T-cell (primary cell): ENCODE measurements around the gene LPO. TPM values are rescaled to one million over a fixed set of nuclear protein-coding genes. Genes with fewer than 3 reads are reported as not detected.

ENCODE experiments used
- ATAC-seq, 4 experiments: fragments of 200-7000 bp in 3 of 4; fragments of 150-1000 bp in 1 of 4; cut with Tn5 transposase; replicated peaks in 1 of 4; 1 replicate in 3 of 4; 2 replicates in 1 of 4; pipeline ENCODE4 v1.10.0; 2021; ENCODE audit warnings: moderate library complexity in 3 of 4, mild to moderate bottlenecking in 2 of 4, moderate number of reproducible peaks in 1 of 4
- CTCF ChIA-PET, 2 donors: fragments of 300-600 bp; sonication (Branson Sonifier 250); formaldehyde crosslinking; loops; one replicate each; lab custom pipeline; 2022; ENCODE audit warnings: antibody characterized with exemption in 2 of 2; lab: Charles Lee
- POLR2A ChIA-PET, 2 donors: fragments of 300-600 bp; sonication (Branson Sonifier 250); formaldehyde crosslinking; loops; one replicate each; lab custom pipeline; 2022; ENCODE audit warnings: antibody characterized with exemption in 2 of 2; lab: Charles Lee
- DNase-seq, 35 experiments: peaks; one replicate each; pipeline versions ENCODE4 v3.0.0 to v3.0.0-alpha.2; 2013 to 2023
- H3K27ac ChIP-seq: one replicate; pipeline ENCODE4 v1.5.1; 2013; ENCODE audit warnings: low read length
- H3K27me3 ChIP-seq, 2 experiments: replicated peaks in 1 of 2; 1 replicate in 1 of 2; 2 replicates in 1 of 2; pipeline versions ENCODE4 v1.6.1 to v1.7.0; 2013; ENCODE audit warnings: low read length in 1 of 2, mixed read lengths in 1 of 2; ENCODE audit not compliant: control insufficient read depth in 2 of 2, insufficient read depth in 2 of 2; ENCODE audit errors: extremely low read depth in 1 of 2
- H3K36me3 ChIP-seq, 2 donors: 1 replicate in 1 of 2; 2 replicates in 1 of 2; pipeline versions ENCODE4 v1.6.1 to v1.7.0; 2013; ENCODE audit warnings: low read length in 1 of 2; ENCODE audit not compliant: control insufficient read depth in 2 of 2, insufficient read depth in 1 of 2; ENCODE audit errors: extremely low read depth in 1 of 2
- H3K4me1 ChIP-seq, 2 experiments: 1 replicate in 1 of 2; 2 replicates in 1 of 2; pipeline versions ENCODE4 v1.6.1 to v1.7.0; 2013; ENCODE audit warnings: low read length in 2 of 2, mixed read lengths in 1 of 2; ENCODE audit not compliant: insufficient read depth in 2 of 2, control insufficient read depth in 1 of 2; ENCODE audit errors: extremely low read depth in 1 of 2
- H3K4me3 ChIP-seq, 2 donors: 1 replicate in 1 of 2; 2 replicates in 1 of 2; pipeline versions ENCODE4 v1.5.1 to v1.7.0; 2013; ENCODE audit warnings: mild to moderate bottlenecking in 2 of 2, low read length in 1 of 2, moderate library complexity in 1 of 2; ENCODE audit not compliant: control insufficient read depth in 1 of 2; ENCODE audit errors: extremely low read depth in 1 of 2
- H3K9me3 ChIP-seq: 2 replicates; pipeline ENCODE4 v1.7.0; 2013
- H3K27ac Mint-ChIP-seq, 2 donors: one replicate each; pipeline ENCODE4 v1.8.0; 2020 to 2021; ENCODE audit warnings: mild to moderate bottlenecking in 2 of 2, mixed read lengths in 2 of 2
- H3K27me3 Mint-ChIP-seq, 2 donors: one replicate each; pipeline ENCODE4 v1.8.0; 2021 to 2022; ENCODE audit warnings: mixed read lengths in 2 of 2
- H3K36me3 Mint-ChIP-seq: one replicate; pipeline ENCODE4 v1.8.0; 2021; ENCODE audit warnings: mixed read lengths
- H3K4me1 Mint-ChIP-seq, 3 donors: one replicate each; pipeline ENCODE4 v1.8.0; 2020 to 2022; ENCODE audit warnings: mixed read lengths in 3 of 3, mild to moderate bottlenecking in 1 of 3
- H3K4me3 Mint-ChIP-seq, 3 donors: one replicate each; pipeline ENCODE4 v1.8.0; 2020 to 2022; ENCODE audit warnings: mild to moderate bottlenecking in 3 of 3, mixed read lengths in 3 of 3, moderate library complexity in 3 of 3
- H3K9me3 Mint-ChIP-seq, 3 donors: one replicate each; pipeline ENCODE4 v1.8.0; 2020 to 2022; ENCODE audit warnings: mixed read lengths in 3 of 3
- WGBS: methylation state at CpG from one replicate; pipeline ENCODE4 v1.1.5; 2013; ENCODE audit warnings: missing lambda C conversion rate; ENCODE audit not compliant: insufficient coverage; 5-methylcytosine and 5-hydroxymethylcytosine counted together
- total RNA-seq, 35 experiments: library from RNA in 6 of 35; stranded (reverse) in 6 of 35; fragments of 120-200 nt in 1 of 35; gene quantifications; one replicate each; pipeline versions ENCODE4 v1.2.1 to v1.2.4 and lab custom pipeline; 2013 to 2026

LPO gene
- total RNA-seq, 5 donors from 2014 or later (not counting 1 experiment from before 2014, with no cell fraction given), result not detected

GRCh38 chr17:58309918-58310259 is 71.5 kb downstream of the LPO start:
- CTCF ChIA-PET, result no interaction called here
- no peak for DNase-seq
- Mint-ChIP-seq H3K4me3 (no peak overlapping the region), H3K9me3 (no peaks in the 10 kb centered on the region), H3K4me1 (no peaks in the 10 kb centered on the region), H3K27me3 (no peaks in the 10 kb centered on the region), H3K27ac (no peak overlapping the region), H3K36me3 (peaks cover 8% of the 10 kb centered on the region)
- H3K9me3 ChIP-seq, result no peaks in the 10 kb centered on the region
- H3K36me3 ChIP-seq, result peaks cover 0 to 39% of the 10 kb centered on the region in 2 donors
- no peak overlapping the region for H3K27ac ChIP-seq
- H3K4me3 ChIP-seq, result no peak overlapping the region
- no peak for ATAC-seq
- no peaks in the 10 kb centered on the region for H3K27me3 ChIP-seq
- 92% methylated on average over 4 of the region's 5 CpGs for WGBS
- POLR2A ChIA-PET, result no interaction called here
- peaks cover 0 to under 1% of the 10 kb centered on the region in 2 experiments for H3K4me1 ChIP-seq

- no peaks in the 10 kb centered on the region for H3K4me1 Mint-ChIP-seq
- H3K9me3 ChIP-seq, result no peaks in the 10 kb centered on the region
- no peak overlapping the region for H3K27ac Mint-ChIP-seq
- H3K4me3 Mint-ChIP-seq, result no peak overlapping the region
- no peak overlapping the region for H3K27ac ChIP-seq
- ChIA-PET CTCF (interaction anchor here in 1 of 2 donors (0.6 kb wide), 1 partner anchor 69 kb away, joined by 3 read pairs; no protein-coding TSS in a partner anchor), POLR2A (no interaction called here)
- H3K36me3 ChIP-seq, result peaks cover 0 to 45% of the 10 kb centered on the region in 2 donors
- H3K36me3 Mint-ChIP-seq, result peaks cover 8% of the 10 kb centered on the region
- no peak overlapping the region for H3K4me3 ChIP-seq
- no peaks in the 10 kb centered on the region for H3K9me3 Mint-ChIP-seq
- H3K4me1 ChIP-seq, result no peaks in the 10 kb centered on the region
- DNase-seq (no peak), ATAC-seq (no peak)
- H3K27me3 Mint-ChIP-seq, result no peaks in the 10 kb centered on the region
- no peaks in the 10 kb centered on the region for H3K27me3 ChIP-seq
- 99% methylated on average over 20 of the region's 23 CpGs for WGBS
Measured at GRCh38 chr17:58310511-58311428, 72.4 kb downstream of the LPO start.

GRCh38 chr17:58311429-58311894 is 73.1 kb downstream of the LPO start:
- 99% methylated on average over 9 of the region's 9 CpGs for WGBS
- Histone ChIP-seq H3K4me3 (no peak overlapping the region), H3K36me3 (peaks cover 0 to 52% of the 10 kb centered on the region in 2 donors), H3K27ac (no peak overlapping the region), H3K27me3 (no peaks in the 10 kb centered on the region), H3K4me1 (no peaks in the 10 kb centered on the region), H3K9me3 (no peaks in the 10 kb centered on the region)
- CTCF ChIA-PET, result interaction anchor here in 1 of 2 donors (0.6 kb wide), 1 partner anchor 69 kb away, joined by 3 read pairs; no protein-coding TSS in a partner anchor
- no peak overlapping the region for H3K27ac Mint-ChIP-seq
- POLR2A ChIA-PET, result no interaction called here
- no peak overlapping the region for H3K4me3 Mint-ChIP-seq
- DNase-seq (no peak), ATAC-seq (no peak)
- H3K4me1 Mint-ChIP-seq, result no peaks in the 10 kb centered on the region
- no peaks in the 10 kb centered on the region for H3K27me3 Mint-ChIP-seq
- H3K36me3 Mint-ChIP-seq, result peaks cover 8% of the 10 kb centered on the region
- H3K9me3 Mint-ChIP-seq, result no peaks in the 10 kb centered on the region

GRCh38 chr17:58312021-58312630 is 73.7 kb downstream of the LPO start:
- H3K36me3 Mint-ChIP-seq, result peaks cover 8% of the 10 kb centered on the region
- H3K27ac ChIP-seq, result no peak overlapping the region
- peaks cover 0 to 48% of the 10 kb centered on the region in 2 donors for H3K36me3 ChIP-seq
- H3K27ac Mint-ChIP-seq, result no peak overlapping the region
- peaks cover 0 to 1% (median 1%) of the 10 kb centered on the region in 3 donors for H3K4me1 Mint-ChIP-seq
- H3K4me3 Mint-ChIP-seq, result no peak overlapping the region
- no peaks in the 10 kb centered on the region for H3K27me3 Mint-ChIP-seq
- CTCF ChIA-PET, result interaction anchor here (0.6 to 7.8 kb wide), 3 partner anchors 31 to 157 kb away, joined by 4 to 191 read pairs (median 5); partner anchors contain the start of gene RNF43 (in 1 of the 2)
- no peak overlapping the region for H3K4me3 ChIP-seq
- DNase-seq, result no peak
- no peak for ATAC-seq
- POLR2A ChIA-PET, result no interaction called here
- peaks cover 0 to 3% of the 10 kb centered on the region in 2 experiments for H3K4me1 ChIP-seq
- no peaks in the 10 kb centered on the region for H3K9me3 Mint-ChIP-seq
- no peaks in the 10 kb centered on the region for H3K27me3 ChIP-seq
- H3K9me3 ChIP-seq, result no peaks in the 10 kb centered on the region
- WGBS, result 98% methylated on average over 18 of the region's 23 CpGs

GRCh38 chr17:58312829-58313228 is 74.4 kb downstream of the LPO start:
- ATAC-seq (no peak), DNase-seq (no peak)
- POLR2A ChIA-PET, result interaction anchor here (0.6 kb wide), 2 partner anchors 14 to 33 kb away, joined by 6 to 9 read pairs; no protein-coding TSS in a partner anchor
- H3K9me3 ChIP-seq, result no peaks in the 10 kb centered on the region
- Mint-ChIP-seq H3K27me3 (no peaks in the 10 kb centered on the region), H3K9me3 (no peaks in the 10 kb centered on the region), H3K4me1 (peaks cover 7 to 9% (median 8%) of the 10 kb centered on the region in 3 donors), H3K27ac (no peak overlapping the region), H3K36me3 (peaks cover 8% of the 10 kb centered on the region), H3K4me3 (no peak overlapping the region)
- no peak overlapping the region for H3K4me3 ChIP-seq
- peaks cover 3 to 10% of the 10 kb centered on the region in 2 experiments for H3K4me1 ChIP-seq
- H3K27me3 ChIP-seq, result no peaks in the 10 kb centered on the region
- no peak overlapping the region for H3K27ac ChIP-seq
- CTCF ChIA-PET, result interaction anchor here in 1 of 2 donors (0.7 to 7.8 kb wide), 3 partner anchors 31 to 190 kb away, joined by 4 to 191 read pairs (median 7); partner anchors contain the start of gene RNF43
- no CpG with 5 or more reads among the region's 1 CpG for WGBS
- peaks cover 0 to 41% of the 10 kb centered on the region in 2 donors for H3K36me3 ChIP-seq
